SK-N-SH (cell line): ENCODE data around the gene P2RY6. TPM values are rescaled to one million over a fixed set of nuclear protein-coding genes. Genes with fewer than 3 reads are reported as not detected.

Experiments used
- CTCF ChIA-PET: fragments of 300-600, 350-600 bp; formaldehyde crosslinking; extraction: SDS; loops from one replicate; lab custom pipeline; 2021; lab: Yijun Ruan, JAX
- POLR2A ChIA-PET: fragments of 350-600 bp; sonication (Branson Sonifier 250); formaldehyde crosslinking; extraction: SDS; loops from one replicate; lab custom pipeline; 2020; ENCODE audit warnings: antibody characterized with exemption, inconsistent platforms; lab: Yijun Ruan, JAX
- DNase-seq: peaks from one replicate; pipeline ENCODE4 v3.0.0; 2012
- H2AFZ ChIP-seq: fragments of 200-600 bp; sonication (generic); 2 replicates; pipeline ENCODE4 v1.8.1; 2016; ENCODE audit warnings: antibody characterized with exemption, mild to moderate bottlenecking, low read depth
- H3F3A ChIP-seq: fragments of 200-600 bp; sonication (generic); replicated peaks from 2 replicates; pipeline ENCODE3; 2016; ENCODE audit warnings: antibody characterized with exemption, mild to moderate bottlenecking; ENCODE audit not compliant: insufficient read depth
- H3K27ac ChIP-seq, 2 experiments: fragments of 200-500 bp in 1 of 2; fragments of 200-600 bp in 1 of 2; sonication (Bioruptor generic) in 1 of 2; sonication (generic), shearing (Covaris generic) in 1 of 2; 2 replicates each; pipeline versions ENCODE4 v1.5.1 to v1.6.1; 2014 to 2016; ENCODE audit warnings: low read depth in 2 of 2, inconsistent platforms in 1 of 2, low read length in 1 of 2, mild to moderate bottlenecking in 1 of 2, mixed read lengths in 1 of 2
- H3K27me3 ChIP-seq: fragments of 200-600 bp; sonication (generic), shearing (Covaris generic); 2 replicates; pipeline ENCODE4 v1.6.1; 2016; ENCODE audit warnings: mixed run types; ENCODE audit not compliant: insufficient read depth
- H3K36me3 ChIP-seq, 2 experiments: fragments of 200-500 bp in 1 of 2; fragments of 200-600 bp in 1 of 2; sonication (Bioruptor generic) in 1 of 2; sonication (generic) in 1 of 2; replicated peaks in 1 of 2; 2 replicates each; pipeline versions ENCODE3 to v1.5.1; 2014 to 2016; ENCODE audit warnings: low read length in 1 of 2, mild to moderate bottlenecking in 1 of 2; ENCODE audit not compliant: insufficient read depth in 2 of 2, control insufficient read depth in 1 of 2
- H3K4me1 ChIP-seq, 2 experiments: fragments of 200-500 bp in 1 of 2; fragments of 200-600 bp in 1 of 2; sonication (Bioruptor generic) in 1 of 2; sonication (generic), shearing (Covaris generic) in 1 of 2; 2 replicates each; pipeline versions ENCODE4 v1.5.1 to v1.6.1; 2014 to 2016; ENCODE audit warnings: low read depth in 1 of 2, low read length in 1 of 2, mixed run types in 1 of 2; ENCODE audit not compliant: insufficient read depth in 2 of 2, control insufficient read depth in 1 of 2
- H3K4me2 ChIP-seq: fragments of 200-600 bp; sonication (generic), shearing (Covaris generic); 2 replicates; pipeline ENCODE4 v1.6.1; 2017; ENCODE audit warnings: mixed run types
- H3K4me3 ChIP-seq, 2 experiments: fragments of 200-500 bp in 1 of 2; fragments of 200-600 bp in 1 of 2; sonication (Bioruptor generic) in 1 of 2; sonication (generic), shearing (Covaris generic) in 1 of 2; 2 replicates each; pipeline versions ENCODE4 v1.5.1 to v1.8.1; 2014 to 2016; ENCODE audit warnings: low read depth in 2 of 2, inconsistent platforms in 1 of 2, low read length in 1 of 2, mild to moderate bottlenecking in 1 of 2, mixed read lengths in 1 of 2, moderate library complexity in 1 of 2
- H3K79me2 ChIP-seq: fragments of 200-600 bp; sonication (generic); 2 replicates; pipeline ENCODE4 v1.8.1; 2017; ENCODE audit warnings: mild to moderate bottlenecking; ENCODE audit not compliant: insufficient read depth
- H3K9ac ChIP-seq: fragments of 200-600 bp; sonication (generic); 2 replicates; pipeline ENCODE4 v1.6.1; 2017; ENCODE audit warnings: mixed run types
- H3K9me2 ChIP-seq: fragments of 200-600 bp; sonication (generic); 2 replicates; pipeline ENCODE4 v1.6.1; 2017; ENCODE audit warnings: mixed run types
- H3K9me3 ChIP-seq: fragments of 200-600 bp; sonication (generic); 2 replicates; pipeline ENCODE4 v1.6.1; 2017; ENCODE audit warnings: mixed run types, mild to moderate bottlenecking, moderate library complexity
- H4K20me1 ChIP-seq: fragments of 200-600 bp; sonication (generic); 2 replicates; pipeline ENCODE4 v1.6.1; 2017; ENCODE audit warnings: mild to moderate bottlenecking, mixed run types; ENCODE audit not compliant: insufficient read depth
- CHD2 ChIP-seq: fragments of 150-350 bp; IDR thresholded peaks from 2 replicates; pipeline ENCODE4 v1.6.1; 2018; ENCODE audit warnings: low read length; ENCODE audit not compliant: partially characterized antibody
- FOXM1 ChIP-seq: IDR thresholded peaks from 2 replicates; pipeline ENCODE4 v1.4.0; 2012; ENCODE audit warnings: low read depth, mild to moderate bottlenecking
- GABPA ChIP-seq: IDR thresholded peaks from 2 replicates; pipeline ENCODE4 v1.4.0; 2012; ENCODE audit warnings: low read depth, mild to moderate bottlenecking
- MEF2A ChIP-seq: IDR thresholded peaks from 2 replicates; pipeline ENCODE4 v1.4.0; 2012; ENCODE audit warnings: low read depth, borderline replicate concordance
- POLR2AphosphoS5 ChIP-seq: IDR thresholded peaks from 2 replicates; pipeline ENCODE4 v1.6.1; 2012; ENCODE audit warnings: low read depth, low read length
- RCOR1 ChIP-seq: fragments of 150-350 bp; IDR thresholded peaks from 2 replicates; pipeline ENCODE4 v1.6.1; 2017; ENCODE audit warnings: antibody characterized with exemption, low read length
- RFX5 ChIP-seq: IDR thresholded peaks from 2 replicates; pipeline ENCODE4 v1.6.1; 2012; ENCODE audit warnings: mild to moderate bottlenecking, improper control_type of control experiment, low read length
- SIN3A ChIP-seq: IDR thresholded peaks from 2 replicates; pipeline ENCODE4 v1.6.1; 2012; ENCODE audit warnings: low read depth, mild to moderate bottlenecking, low read length, moderate library complexity, borderline replicate concordance
- TEAD4 ChIP-seq: IDR thresholded peaks from 2 replicates; pipeline ENCODE4 v1.4.0; 2012; ENCODE audit warnings: mild to moderate bottlenecking, borderline replicate concordance; ENCODE audit not compliant: insufficient read depth
- USF1 ChIP-seq: IDR thresholded peaks from 2 replicates; pipeline ENCODE4 v1.4.0; 2012; ENCODE audit warnings: low read depth, borderline replicate concordance
- USF2 ChIP-seq: fragments of 150-350 bp; IDR thresholded peaks from 2 replicates; pipeline ENCODE4 v1.6.1; 2017; ENCODE audit warnings: antibody characterized with exemption, low read length, low read depth, borderline replicate concordance
- WGBS: methylation state at CpG from one replicate; pipeline ENCODE4 v1.1.6; 2017; ENCODE audit warnings: low lambda C conversion rate; 5-methylcytosine and 5-hydroxymethylcytosine counted together
- polyA plus RNA-seq, 3 experiments: library from polyadenylated mRNA; depleted of rRNA; stranded (reverse); fragments of >200 nt; gene quantifications; 2 replicates each; pipeline ENCODE4 v1.2.3, GENCODE V29; 2012
- TF ChIP-seq, protein P1 (sequence below): IDR thresholded peaks from 2 replicates; pipeline ENCODE4 v1.4.0; 2012; ENCODE audit warnings: low read depth, borderline replicate concordance
- TF ChIP-seq, protein P2 (sequence below): fragments of 200-600 bp; sonication (generic); IDR thresholded peaks from 2 replicates; pipeline ENCODE4 v1.6.1; 2017; ENCODE audit warnings: antibody characterized with exemption, mild to moderate bottlenecking, moderate library complexity

P2RY6 gene
- polyA plus RNA-seq, 1 of the 3 experiments (the other 2 are of a cell fraction), result 0.15 TPM

DNA sequence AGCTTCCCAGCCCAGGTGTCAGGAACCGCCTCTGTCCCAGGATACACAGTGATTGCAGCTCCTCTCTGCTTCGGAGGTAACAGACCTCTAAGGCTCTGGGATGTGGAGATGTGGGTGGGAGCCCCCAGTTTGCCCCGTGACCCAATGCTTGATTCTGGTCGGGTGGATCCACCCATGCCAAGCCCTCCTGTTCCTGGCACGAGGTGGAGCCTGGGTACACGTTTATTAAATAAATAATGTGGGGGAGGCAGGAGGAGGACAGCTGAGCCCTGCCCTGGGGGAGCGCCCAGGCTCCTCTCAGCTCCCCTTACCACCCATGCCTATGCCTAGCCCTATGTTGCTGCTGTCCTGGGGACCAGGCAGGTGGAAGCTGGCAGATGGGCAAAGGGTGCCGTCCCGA, 52.0 kb downstream of the P2RY6 start:
- peaks cover 55% of the 10 kb centered on the region for H3F3A ChIP-seq
- peak overlapping the region; percentile 92 to 98 for H3K27ac ChIP-seq
- peaks cover 94% of the 10 kb centered on the region for H3K79me2 ChIP-seq
- peaks cover 82 to 84% of the 10 kb centered on the region in 2 experiments for H3K4me1 ChIP-seq
- peaks cover 8% of the 10 kb centered on the region; the same call in 1 of the 2 replicates for H4K20me1 ChIP-seq
- peak overlapping the region; percentile 75 for H3K4me2 ChIP-seq
- TF ChIP-seq GABPA, result no peak
- TF ChIP-seq, protein P1, sequence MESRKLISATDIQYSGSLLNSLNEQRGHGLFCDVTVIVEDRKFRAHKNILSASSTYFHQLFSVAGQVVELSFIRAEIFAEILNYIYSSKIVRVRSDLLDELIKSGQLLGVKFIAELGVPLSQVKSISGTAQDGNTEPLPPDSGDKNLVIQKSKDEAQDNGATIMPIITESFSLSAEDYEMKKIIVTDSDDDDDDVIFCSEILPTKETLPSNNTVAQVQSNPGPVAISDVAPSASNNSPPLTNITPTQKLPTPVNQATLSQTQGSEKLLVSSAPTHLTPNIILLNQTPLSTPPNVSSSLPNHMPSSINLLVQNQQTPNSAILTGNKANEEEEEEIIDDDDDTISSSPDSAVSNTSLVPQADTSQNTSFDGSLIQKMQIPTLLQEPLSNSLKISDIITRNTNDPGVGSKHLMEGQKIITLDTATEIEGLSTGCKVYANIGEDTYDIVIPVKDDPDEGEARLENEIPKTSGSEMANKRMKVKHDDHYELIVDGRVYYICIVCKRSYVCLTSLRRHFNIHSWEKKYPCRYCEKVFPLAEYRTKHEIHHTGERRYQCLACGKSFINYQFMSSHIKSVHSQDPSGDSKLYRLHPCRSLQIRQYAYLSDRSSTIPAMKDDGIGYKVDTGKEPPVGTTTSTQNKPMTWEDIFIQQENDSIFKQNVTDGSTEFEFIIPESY, result no peak
- TF ChIP-seq RCOR1, result no peak
- TF ChIP-seq TEAD4, result no peak
- no peak for TF ChIP-seq USF2
- no peak for TF ChIP-seq SIN3A
- no peak for TF ChIP-seq RFX5
- no peak for TF ChIP-seq FOXM1
- no peak for TF ChIP-seq CHD2
- TF ChIP-seq USF1, result no peak
- TF ChIP-seq MEF2A, result no peak
- TF ChIP-seq, protein P2, sequence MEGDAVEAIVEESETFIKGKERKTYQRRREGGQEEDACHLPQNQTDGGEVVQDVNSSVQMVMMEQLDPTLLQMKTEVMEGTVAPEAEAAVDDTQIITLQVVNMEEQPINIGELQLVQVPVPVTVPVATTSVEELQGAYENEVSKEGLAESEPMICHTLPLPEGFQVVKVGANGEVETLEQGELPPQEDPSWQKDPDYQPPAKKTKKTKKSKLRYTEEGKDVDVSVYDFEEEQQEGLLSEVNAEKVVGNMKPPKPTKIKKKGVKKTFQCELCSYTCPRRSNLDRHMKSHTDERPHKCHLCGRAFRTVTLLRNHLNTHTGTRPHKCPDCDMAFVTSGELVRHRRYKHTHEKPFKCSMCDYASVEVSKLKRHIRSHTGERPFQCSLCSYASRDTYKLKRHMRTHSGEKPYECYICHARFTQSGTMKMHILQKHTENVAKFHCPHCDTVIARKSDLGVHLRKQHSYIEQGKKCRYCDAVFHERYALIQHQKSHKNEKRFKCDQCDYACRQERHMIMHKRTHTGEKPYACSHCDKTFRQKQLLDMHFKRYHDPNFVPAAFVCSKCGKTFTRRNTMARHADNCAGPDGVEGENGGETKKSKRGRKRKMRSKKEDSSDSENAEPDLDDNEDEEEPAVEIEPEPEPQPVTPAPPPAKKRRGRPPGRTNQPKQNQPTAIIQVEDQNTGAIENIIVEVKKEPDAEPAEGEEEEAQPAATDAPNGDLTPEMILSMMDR, result no peak
- no peak for TF ChIP-seq POLR2AphosphoS5
- no peaks in the 10 kb centered on the region for H3K9me2 ChIP-seq
- H3K9me3 ChIP-seq, result no peaks in the 10 kb centered on the region
- H3K9ac ChIP-seq, result peak overlapping the region; percentile 65
- CTCF ChIA-PET, result interaction anchor here (0.9 to 17.6 kb wide), 4 partner anchors 11 to 182 kb away, joined by 3 to 223 read pairs (median 26); partner anchors contain the start of genes ARHGEF17 and FCHSD2
- H2AFZ ChIP-seq, result no peak overlapping the region
- DNase-seq, result no peak
- no peaks in the 10 kb centered on the region for H3K27me3 ChIP-seq
- H3K4me3 ChIP-seq, result no peak overlapping the region
- POLR2A ChIA-PET, result no interaction called here
- 98% methylated on average over 6 of the region's 9 CpGs for WGBS
- H3K36me3 ChIP-seq, result peaks cover 0 to 12% of the 10 kb centered on the region in 2 experiments
